ENCODE results near the gene RBFOX1. TPM values are rescaled to one million over a fixed set of nuclear protein-coding genes. Genes with fewer than 3 reads are reported as not detected.

Gene RBFOX1
- total RNA-seq, 4 donors from 2014 or later, result 0.08 to 0.32 TPM; not detected in 2

DNA sequence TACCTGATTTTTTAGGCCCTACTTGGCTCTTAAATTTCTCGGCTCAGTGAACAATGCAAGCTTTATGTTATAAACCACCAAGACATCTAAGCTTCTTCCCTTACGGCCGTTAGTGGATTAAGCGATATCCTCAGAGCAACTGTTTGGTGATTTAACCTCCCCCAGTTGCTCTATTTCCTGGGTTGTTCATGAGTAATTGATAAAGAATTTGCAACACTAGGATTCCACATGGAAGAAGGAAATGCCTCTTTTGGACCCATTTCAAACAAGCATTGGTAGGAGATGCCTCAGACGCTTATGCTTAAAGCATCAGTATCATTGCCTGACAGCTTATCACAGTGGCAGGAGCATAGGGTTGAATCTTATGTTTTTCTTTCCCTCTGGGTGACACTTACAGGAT is 65.3 kb downstream of the RBFOX1 start:
- 51% methylated on average over 5 of the region's 5 CpGs for WGBS
- no peak for DNase-seq (ENCODE audit: low spot score in 2 of 2)

DNA sequence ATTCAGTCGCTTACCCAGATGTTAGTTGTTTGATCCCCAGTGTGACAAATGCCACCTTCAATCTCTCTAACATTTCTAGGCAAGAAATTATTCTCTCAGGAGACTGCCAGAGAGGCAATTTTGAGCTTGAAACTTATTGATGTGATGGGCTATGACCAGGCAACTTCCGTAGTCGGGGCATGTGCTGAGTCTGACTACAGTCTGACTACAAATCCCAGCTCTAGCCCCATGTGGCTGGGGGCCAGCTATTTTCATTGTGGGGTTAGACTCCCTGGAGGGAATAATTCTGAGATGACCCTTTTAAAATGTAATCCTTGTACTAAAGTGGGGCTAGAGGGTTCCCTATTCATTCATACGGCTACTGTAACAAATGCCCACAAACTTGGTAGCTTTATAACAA is 65.9 kb downstream of the RBFOX1 start:
- 80% methylated on average over 4 of the region's 4 CpGs for WGBS
- Histone ChIP-seq H3K36me3 (no peaks in the 10 kb centered on the region), H3K4me3 (no peak overlapping the region), H3K27me3 (peaks cover 6% of the 10 kb centered on the region), H3K4me1 (no peaks in the 10 kb centered on the region), H3K27ac (no peak overlapping the region), H3K9me3 (no peaks in the 10 kb centered on the region)
- TF ChIP-seq POLR2AphosphoS5 (IDR thresholded peaks at IDR 0.05) (no peak), CTCF (IDR thresholded peaks at IDR 0.05) (no peak), EP300 (IDR thresholded peaks at IDR 0.05) (no peak), POLR2A (IDR thresholded peaks at IDR 0.05) (no peak)
- no peak for DNase-seq (ENCODE audit: low spot score in 2 of 2)

More for the DNA sequence above, 65.3 kb downstream of the RBFOX1 start:
- no peaks in the 10 kb centered on the region for H3K36me3 ChIP-seq
- H3K27me3 ChIP-seq, result peaks cover 6% of the 10 kb centered on the region
- H3K4me3 ChIP-seq, result no peak overlapping the region
- no peaks in the 10 kb centered on the region for H3K9me3 ChIP-seq
- no peak overlapping the region for H3K27ac ChIP-seq
- no peaks in the 10 kb centered on the region for H3K4me1 ChIP-seq
- no peak for TF ChIP-seq POLR2A (IDR thresholded peaks at IDR 0.05)
- TF ChIP-seq EP300 (IDR thresholded peaks at IDR 0.05), result no peak
- no peak for TF ChIP-seq CTCF (IDR thresholded peaks at IDR 0.05)
- TF ChIP-seq POLR2AphosphoS5 (IDR thresholded peaks at IDR 0.05), result no peak

- no peak for TF ChIP-seq POLR2A (IDR thresholded peaks at IDR 0.05)
- TF ChIP-seq POLR2AphosphoS5 (IDR thresholded peaks at IDR 0.05), result no peak
- no peak for TF ChIP-seq CTCF (IDR thresholded peaks at IDR 0.05)
- TF ChIP-seq EP300 (IDR thresholded peaks at IDR 0.05), result no peak
- H3K4me1 ChIP-seq, result no peaks in the 10 kb centered on the region
- no peaks in the 10 kb centered on the region for H3K36me3 ChIP-seq
- no peaks in the 10 kb centered on the region for H3K9me3 ChIP-seq
- H3K27me3 ChIP-seq, result peaks cover 6% of the 10 kb centered on the region
- WGBS, result 91% methylated on average over 7 of the region's 7 CpGs
- no peak overlapping the region for H3K4me3 ChIP-seq
- DNase-seq (ENCODE audit: low spot score in 2 of 2), result no peak
- H3K27ac ChIP-seq, result no peak overlapping the region
Measured at GRCh38 chr16:7399296-7399695, 66.7 kb downstream of the RBFOX1 start.

DNA sequence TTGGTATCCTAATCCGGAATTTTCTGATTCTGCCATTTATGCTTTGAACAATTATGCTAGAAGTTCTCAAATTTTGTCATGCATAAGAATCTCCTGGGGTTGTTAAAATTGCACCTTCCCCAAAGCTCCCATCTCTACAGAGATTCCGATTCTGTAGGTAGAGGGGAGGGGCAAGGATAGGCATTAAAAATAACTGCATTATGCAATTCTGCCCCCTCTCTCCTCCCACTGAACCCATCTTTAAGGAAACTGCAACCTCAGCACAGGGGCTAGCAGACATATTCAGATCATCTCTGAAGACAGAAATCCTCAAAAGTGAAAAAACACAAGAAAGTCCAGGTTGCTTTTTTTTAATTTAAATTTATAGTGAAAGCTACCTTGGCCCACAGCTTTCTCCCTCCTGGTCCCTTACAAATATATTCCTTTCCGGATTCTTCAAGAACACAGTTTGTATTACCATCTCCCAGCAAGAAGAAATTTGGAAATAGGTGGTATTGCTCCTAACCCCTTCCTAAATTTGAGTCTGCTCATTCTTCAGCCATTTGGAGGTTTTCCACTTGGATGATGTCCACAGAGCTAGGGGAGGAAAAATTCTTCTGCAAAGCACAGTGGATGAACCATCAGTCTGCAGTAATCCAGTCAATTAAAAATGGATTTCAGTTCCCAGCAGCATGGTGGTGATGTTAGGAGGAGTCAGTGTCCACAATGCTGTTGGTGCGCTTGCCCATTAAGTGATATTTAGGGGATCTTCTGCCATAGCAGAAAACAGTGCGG is 67.7 kb downstream of the RBFOX1 start:
- H3K4me3 ChIP-seq, result no peak overlapping the region
- H3K9me3 ChIP-seq, result no peaks in the 10 kb centered on the region
- 53% methylated on average over 5 of the region's 5 CpGs for WGBS
- peaks cover 5% of the 10 kb centered on the region for H3K4me1 ChIP-seq
- no peak overlapping the region for H3K27ac ChIP-seq
- H3K27me3 ChIP-seq, result peaks cover 6% of the 10 kb centered on the region
- TF ChIP-seq EP300 (IDR thresholded peaks at IDR 0.05), result no peak
- TF ChIP-seq POLR2A (IDR thresholded peaks at IDR 0.05), result no peak
- no peak for TF ChIP-seq CTCF (IDR thresholded peaks at IDR 0.05)
- H3K36me3 ChIP-seq, result no peaks in the 10 kb centered on the region
- DNase-seq (ENCODE audit: low spot score in 2 of 2), result no peak

- no peak overlapping the region for H3K27ac ChIP-seq
- H3K4me3 ChIP-seq, result no peak overlapping the region
- peaks cover 8% of the 10 kb centered on the region for H3K4me1 ChIP-seq
- WGBS, result 70% methylated on average over 5 of the region's 5 CpGs
- H3K27me3 ChIP-seq, result peaks cover 3% of the 10 kb centered on the region
- H3K36me3 ChIP-seq, result no peaks in the 10 kb centered on the region
- TF ChIP-seq CTCF (IDR thresholded peaks at IDR 0.05), result no peak
- no peak for TF ChIP-seq EP300 (IDR thresholded peaks at IDR 0.05)
- TF ChIP-seq POLR2AphosphoS5 (IDR thresholded peaks at IDR 0.05), result no peak
- no peak for TF ChIP-seq POLR2A (IDR thresholded peaks at IDR 0.05)
- DNase-seq (ENCODE audit: low spot score in 2 of 2), result no peak
- no peaks in the 10 kb centered on the region for H3K9me3 ChIP-seq
Measured at GRCh38 chr16:7404217-7404616, 71.6 kb downstream of the RBFOX1 start.
